PC-3 (cell line): ENCODE measurements around the gene MAML2. TPM values are rescaled to one million over a fixed set of nuclear protein-coding genes. Genes with fewer than 3 reads are reported as not detected.

Experiments
- ATAC-seq: fragments of 200-7000 bp; cut with Tn5 transposase; 2 replicates; pipeline ENCODE4 v1.9.1; 2020; ENCODE audit warnings: mild to moderate bottlenecking, moderate library complexity
- BruUV-seq: library from RNA; stranded (reverse); fragments of 400-500 nt; replicated peaks from 2 replicates; lab custom pipeline; 2021; lab: Mats Ljungman, UMichigan
- CTCF ChIA-PET: fragments of 300-600 bp; sonication (Branson Sonifier 250); formaldehyde crosslinking; loops from one replicate; lab custom pipeline; 2022; ENCODE audit warnings: antibody characterized with exemption; lab: Charles Lee
- POLR2A ChIA-PET: fragments of 300-600 bp; sonication (Branson Sonifier 250); formaldehyde crosslinking; loops from one replicate; lab custom pipeline; 2022; ENCODE audit warnings: antibody characterized with exemption; ENCODE audit not compliant: unreplicated experiment; lab: Charles Lee
- DNase-seq: peaks from one replicate; pipeline ENCODE4 v3.0.0-alpha.2; 2015
- H2AFZ ChIP-seq: fragments of 300-600 bp; sonication (generic); 2 replicates; pipeline ENCODE4 v1.6.0; 2016; ENCODE audit warnings: antibody characterized with exemption, low read length
- H3F3A ChIP-seq: fragments of 300-600 bp; sonication (generic); one replicate; pipeline ENCODE4 v1.6.0; 2017; ENCODE audit warnings: antibody characterized with exemption, low read length, control low read depth, mild to moderate bottlenecking; ENCODE audit not compliant: unreplicated experiment
- H3K27ac ChIP-seq: fragments of 300-600 bp; sonication (generic); 2 replicates; pipeline ENCODE4 v1.5.1; 2016; ENCODE audit warnings: mild to moderate bottlenecking, low read length
- H3K27me3 ChIP-seq: fragments of 300-600 bp; sonication (generic); 2 replicates; pipeline ENCODE4 v1.6.1; 2016; ENCODE audit warnings: low read length, mixed read lengths
- H3K36me3 ChIP-seq: fragments of 300-600 bp; sonication (generic); 2 replicates; pipeline ENCODE4 v1.6.1; 2016; ENCODE audit warnings: low read depth, mixed run types, low read length, mixed read lengths
- H3K4me1 ChIP-seq: fragments of 300-600 bp; sonication (generic); 2 replicates; pipeline ENCODE4 v1.5.1; 2016; ENCODE audit warnings: low read length; ENCODE audit not compliant: insufficient read depth
- H3K4me2 ChIP-seq: fragments of 300-600 bp; sonication (generic); 2 replicates; pipeline ENCODE4 v1.6.0; 2016; ENCODE audit warnings: low read length
- H3K4me3 ChIP-seq: fragments of 300-600 bp; sonication (generic); 2 replicates; pipeline ENCODE4 v1.5.1; 2016; ENCODE audit warnings: mild to moderate bottlenecking, low read length, mixed read lengths
- H3K79me2 ChIP-seq: fragments of 300-600 bp; sonication (generic); 2 replicates; pipeline ENCODE4 v1.6.1; 2017; ENCODE audit warnings: low read length, mixed read lengths
- H3K9ac ChIP-seq: fragments of 300-600 bp; sonication (generic); 2 replicates; pipeline ENCODE4 v1.6.0; 2016; ENCODE audit warnings: mild to moderate bottlenecking, low read length
- H3K9me2 ChIP-seq: fragments of 300-600 bp; sonication (generic); replicated peaks from 2 replicates; pipeline ENCODE4 v1.6.1; 2016; ENCODE audit warnings: mixed run types, low read length, mixed read lengths
- H3K9me3 ChIP-seq: fragments of 300-600 bp; sonication (generic); 2 replicates; pipeline ENCODE4 v1.6.1; 2016; ENCODE audit warnings: low read length, mixed read lengths
- H4K20me1 ChIP-seq: fragments of 300-600 bp; sonication (generic); 2 replicates; pipeline ENCODE4 v1.6.1; 2016; ENCODE audit warnings: low read length, mixed read lengths
- CTCF ChIP-seq: fragments of 300-600 bp; sonication (generic); conservative IDR thresholded peaks from 2 replicates; pipeline ENCODE4 v1.5.1; 2017; ENCODE audit warnings: antibody characterized with exemption, low read depth, mild to moderate bottlenecking, low read length
- EZH2 ChIP-seq: fragments of 300-600 bp; sonication (generic); IDR thresholded peaks from one replicate; pipeline ENCODE4 v1.6.1; 2017; ENCODE audit warnings: antibody characterized with exemption, mild to moderate bottlenecking, low read length; ENCODE audit not compliant: unreplicated experiment
- EZH2phosphoT487 ChIP-seq: fragments of 300-600 bp; sonication (generic); IDR thresholded peaks from 2 replicates; pipeline ENCODE4 v1.6.1; 2018; ENCODE audit warnings: mild to moderate bottlenecking, antibody characterized with exemption, low read length, borderline replicate concordance
- intact Hi-C: fragments of 100-400 bp; cut with micrococcal nuclease; formaldehyde crosslinking; loops from 2 replicates; pipeline ENCODE4 v1.9.0; 2023
- microRNA-seq: library from miRNA; unstranded; fragments of <30 nt; microRNA quantifications from one replicate; pipeline ENCODE4 v1.1.0, GENCODE V29; 2020; ENCODE audit not compliant: unreplicated experiment
- total RNA-seq: library from RNA; depleted of rRNA; stranded (reverse); fragments of >200 nt; gene quantifications from 2 replicates; pipeline ENCODE4 v1.2.3, GENCODE V29; 2014; rRNA removed

Gene MAML2
- total RNA-seq, 1 experiment from 2014 or later = 10.9 TPM

GRCh38 chr11:95930948-95931347 is 412.0 kb downstream of the MAML2 start:
- no peak overlapping the region for H3K4me3 ChIP-seq
- H3K4me1 ChIP-seq = no peaks in the 10 kb centered on the region
- H3K36me3 ChIP-seq = no peaks in the 10 kb centered on the region
- H2AFZ ChIP-seq = no peak overlapping the region
- ChIA-PET CTCF (no interaction called here), POLR2A (interaction anchor here (0.6 kb wide), 1 partner anchor 24 kb away, joined by 3 read pairs; no protein-coding TSS in a partner anchor)
- DNase-seq (no peak), ATAC-seq (no peak)
- BruUV-seq = no TSS peak
- no peaks in the 10 kb centered on the region for H3K79me2 ChIP-seq
- H3K27me3 ChIP-seq = no peaks in the 10 kb centered on the region
- no peaks in the 10 kb centered on the region; the same call in 1 of the 2 replicates for H3K9me3 ChIP-seq
- H3K9ac ChIP-seq = no peak overlapping the region
- intact Hi-C loops = no loop called here
- no peak overlapping the region for H3K27ac ChIP-seq
- H3F3A ChIP-seq = no peaks in the 10 kb centered on the region
- no peaks in the 10 kb centered on the region for H4K20me1 ChIP-seq
- TF ChIP-seq EZH2phosphoT487 (no peak), EZH2 (no peak), CTCF (no peak)
- no peak overlapping the region for H3K4me2 ChIP-seq
- no peaks in the 10 kb centered on the region for H3K9me2 ChIP-seq

GRCh38 chr11:95926726-95927125 is 416.3 kb downstream of the MAML2 start:
- no peak overlapping the region for H2AFZ ChIP-seq
- CTCF ChIA-PET = no interaction called here
- H3K4me1 ChIP-seq = peaks cover 15% of the 10 kb centered on the region
- DNase-seq = no peak
- H3K27ac ChIP-seq = no peak overlapping the region
- no peaks in the 10 kb centered on the region for H4K20me1 ChIP-seq
- no peak for ATAC-seq
- no peak overlapping the region for H3K4me2 ChIP-seq
- no peaks in the 10 kb centered on the region for H3F3A ChIP-seq
- H3K4me3 ChIP-seq = no peak overlapping the region
- BruUV-seq = no TSS peak
- no peaks in the 10 kb centered on the region for H3K36me3 ChIP-seq
- POLR2A ChIA-PET = no interaction called here
- no peak overlapping the region for H3K9ac ChIP-seq
- no peaks in the 10 kb centered on the region; the same call in 1 of the 2 replicates for H3K9me3 ChIP-seq
- intact Hi-C loops = no loop called here
- H3K27me3 ChIP-seq = no peaks in the 10 kb centered on the region
- no peak for TF ChIP-seq EZH2phosphoT487
- no peak for TF ChIP-seq CTCF
- TF ChIP-seq EZH2 = no peak
- H3K79me2 ChIP-seq = peaks cover 31% of the 10 kb centered on the region
- no peaks in the 10 kb centered on the region for H3K9me2 ChIP-seq

Small RNA genes within 50 kb of the gene (microRNA-seq; reads per million reads assigned to microRNA genes)
- gene MIR1260B = not detected

Other genes with a start within 250 kb of the MAML2 start
- gene CCDC82, start 46.7 kb upstream of the MAML2 start, total RNA-seq = 13.5 and 14.5 TPM in 2 replicates
- 4.7 and 5.1 TPM in 2 replicates for gene JRKL, start 46.8 kb upstream of the MAML2 start, total RNA-seq